Mucosa of descending colon (tissue), 3 donors: ENCODE results near the gene TCAP. TPM values are rescaled to one million over a fixed set of nuclear protein-coding genes. Genes with fewer than 3 reads are reported as not detected.
A peak's percentile ranks its signal among the peaks of the same experiment; 100 is the strongest.

Experiments used
- ATAC-seq: fragments of 200-7000 bp; cut with Tn5 transposase; one replicate; pipeline ENCODE4 v1.9.1; 2020; ENCODE audit warnings: mild to moderate bottlenecking, moderate library complexity
- DNase-seq, 3 donors: peaks; one replicate each; pipeline ENCODE4 v3.0.0-alpha.2; 2020
- H3K36me3 ChIP-seq: fragments of 200-600 bp; one replicate; pipeline ENCODE4 v1.8.0; 2021; ENCODE audit warnings: low read depth, mild to moderate bottlenecking
- H3K4me1 ChIP-seq: fragments of 200-600 bp; one replicate; pipeline ENCODE4 v1.8.0; 2021; ENCODE audit warnings: low read depth, mild to moderate bottlenecking
- H3K4me3 ChIP-seq: fragments of 200-600 bp; one replicate; pipeline ENCODE4 v1.8.0; 2021; ENCODE audit warnings: mild to moderate bottlenecking
- H3K9me3 ChIP-seq: fragments of 200-600 bp; one replicate; pipeline ENCODE4 v1.8.0; 2021; ENCODE audit warnings: mild to moderate bottlenecking
- CTCF ChIP-seq: fragments of 200-600 bp; IDR thresholded peaks from one replicate; pipeline ENCODE4 v1.8.0; 2022; ENCODE audit warnings: antibody characterized with exemption, mild to moderate bottlenecking
- intact Hi-C, 2 donors: fragments of 100-400 bp; cut with DNase I in 1 of 2; cut with micrococcal nuclease in 1 of 2; formaldehyde crosslinking; loops; one replicate each; pipeline versions ENCODE4 v1.11.0 to v1.11.1; 2022; cut with DNase I, micrococcal nuclease
- total RNA-seq, 3 donors: library from RNA; stranded (reverse); fragmentation: NEBNext Ultra II Directional in 2 of 3; extraction: Animal tissue kit (Norgen Biotek cat#: 25700) in 2 of 3; gene quantifications; one replicate each; pipeline versions ENCODE4 v1.2.1 to v1.2.4, GENCODE V29; 2021 to 2023
- donor health status: DM: no; HTN: no; CAD: no; lungs with moderate emphysema.
- donor health status: DM: no; HTN: no; CAD: no.
- donor health status: DM: no; HTN: yes; CAD: no.

Gene TCAP
- total RNA-seq, 3 donors from 2014 or later, result 0.96 to 3.4 (median 1.5) TPM

DNA sequence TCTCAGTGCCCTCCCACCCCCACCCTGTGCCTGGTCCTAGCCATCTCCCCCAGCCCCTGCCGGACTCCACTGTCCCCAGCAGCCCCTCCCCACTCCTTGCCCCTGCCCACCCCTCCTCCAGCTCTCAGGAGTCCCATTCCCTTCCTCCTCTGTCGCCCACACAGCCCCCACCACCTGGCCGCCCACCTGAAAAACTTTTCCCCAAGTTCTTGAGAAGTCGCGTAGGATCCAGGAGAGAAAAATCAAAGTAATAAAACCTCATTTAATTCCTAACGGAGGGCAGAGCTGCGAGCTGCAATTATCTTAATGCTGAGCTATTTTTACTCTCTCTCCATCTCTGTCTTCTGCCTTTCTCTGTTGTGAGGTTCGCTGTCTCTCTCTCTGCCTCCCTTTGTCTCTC is 40.8 kb upstream of the TCAP start:
- H3K36me3 ChIP-seq, result no peaks in the 10 kb centered on the region
- intact Hi-C loops, result loop anchor here in 1 of 2 donors (10.0 kb wide), 1 partner anchor 130 kb away; no protein-coding TSS in a partner anchor
- H3K4me1 ChIP-seq, result peaks cover 31% of the 10 kb centered on the region

DNA sequence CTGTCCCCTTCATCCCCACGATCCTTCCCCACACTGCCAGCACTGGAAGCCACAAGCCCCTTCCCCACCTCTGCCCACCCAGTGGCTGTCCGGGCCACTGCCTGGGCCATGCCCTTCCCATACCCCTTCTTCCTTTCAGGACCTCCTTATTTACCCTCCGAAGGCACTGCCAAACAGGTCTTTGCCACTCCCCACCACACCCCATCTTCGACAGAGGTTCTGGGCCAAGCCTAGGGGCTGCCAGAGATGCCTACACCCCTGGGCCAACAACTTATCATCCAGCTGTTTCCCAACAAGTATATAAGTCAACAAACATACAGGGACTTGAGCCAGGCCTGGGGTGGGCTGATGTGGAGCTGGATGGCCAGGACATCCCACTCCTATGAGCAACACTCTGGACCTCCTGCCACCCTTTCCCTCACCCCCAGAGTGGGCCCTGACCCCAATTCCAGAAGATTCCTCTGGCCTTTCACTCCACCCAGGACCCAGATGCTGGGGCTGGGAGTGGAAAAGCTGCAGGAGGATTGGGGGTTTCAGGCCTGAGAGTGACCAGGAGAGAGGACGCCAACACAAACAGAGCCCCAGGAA is 39.9 kb upstream of the TCAP start:
- intact Hi-C loops, result loop anchor here in 1 of 2 donors (10.0 kb wide), 1 partner anchor 130 kb away; no protein-coding TSS in a partner anchor
- ATAC-seq (no peak), DNase-seq (peak in 2 of 3 donors; percentile 69 to 71)
- peaks cover 26% of the 10 kb centered on the region for H3K4me1 ChIP-seq
- no peaks in the 10 kb centered on the region for H3K36me3 ChIP-seq
- H3K9me3 ChIP-seq, result no peaks in the 10 kb centered on the region
- H3K4me3 ChIP-seq, result no peak overlapping the region
- no peak for TF ChIP-seq CTCF

More for the DNA sequence above, 40.8 kb upstream of the TCAP start:
- DNase-seq (no peak), ATAC-seq (no peak)
- Histone ChIP-seq H3K4me3 (no peak overlapping the region), H3K9me3 (no peaks in the 10 kb centered on the region)
- TF ChIP-seq CTCF, result no peak

GRCh38 chr17:39626171-39627046 is 38.7 kb upstream of the TCAP start, which contains the start of gene PPP1R1B:
Gene PPP1R1B (plus strand): TSS chr17:39626952. CDS start chr17:39627393, 441 bp downstream.
- DNase-seq (peak in 2 of 3 donors; percentile 64 to 75), ATAC-seq (peak; percentile 3)

GRCh38 chr17:39627047-39627711 is 38.0 kb upstream of the TCAP start:
- TF ChIP-seq CTCF, result no peak
- peak overlapping the region; percentile 47 for H3K4me3 ChIP-seq
- ATAC-seq (no peak), DNase-seq (peak in 1 of 3 donors; percentile 57)
- H3K4me1 ChIP-seq, result peaks cover 30% of the 10 kb centered on the region
- intact Hi-C loops, result loop anchor here in 1 of 2 donors (10.0 kb wide), 1 partner anchor 128 kb away; no protein-coding TSS in a partner anchor
- H3K36me3 ChIP-seq, result no peaks in the 10 kb centered on the region
- no peaks in the 10 kb centered on the region for H3K9me3 ChIP-seq

More at GRCh38 chr17:39626171-39627046, 38.7 kb upstream of the TCAP start, which contains the start of gene PPP1R1B:
- intact Hi-C loops, result loop anchor here in 1 of 2 donors (10.0 kb wide), 1 partner anchor 128 kb away; no protein-coding TSS in a partner anchor
- no peak for TF ChIP-seq CTCF
- Histone ChIP-seq H3K9me3 (no peaks in the 10 kb centered on the region), H3K4me1 (peaks cover 28% of the 10 kb centered on the region), H3K4me3 (peak within 1 kb of the TSS; percentile 47), H3K36me3 (no peaks in the 10 kb centered on the region)
